IPS-18a (cell line): ENCODE data around the gene HOXD13.

Source experiments
- H3K27ac ChIP-seq: one replicate; pipeline ENCODE4 v1.5.1; 2013; ENCODE audit warnings: low read length
- H3K27me3 ChIP-seq: one replicate; pipeline ENCODE4 v1.6.1; 2013; ENCODE audit warnings: mild to moderate bottlenecking, low read length; ENCODE audit not compliant: control insufficient read depth, insufficient read depth
- H3K36me3 ChIP-seq: one replicate; pipeline ENCODE4 v1.6.1; 2013; ENCODE audit warnings: low read depth, low read length; ENCODE audit not compliant: control insufficient read depth
- H3K4me1 ChIP-seq: one replicate; pipeline ENCODE4 v1.6.1; 2013; ENCODE audit warnings: low read depth, low read length; ENCODE audit not compliant: control insufficient read depth
- H3K4me3 ChIP-seq: one replicate; pipeline ENCODE4 v1.5.1; 2013; ENCODE audit warnings: low read length
- H3K9ac ChIP-seq: one replicate; pipeline ENCODE4 v1.6.1; 2013; ENCODE audit warnings: mild to moderate bottlenecking, low read length, moderate library complexity
- H3K9me3 ChIP-seq: one replicate; pipeline ENCODE4 v1.6.1; 2013; ENCODE audit warnings: low read depth, low read length; ENCODE audit not compliant: control insufficient read depth

The HOXD13 gene

DNA sequence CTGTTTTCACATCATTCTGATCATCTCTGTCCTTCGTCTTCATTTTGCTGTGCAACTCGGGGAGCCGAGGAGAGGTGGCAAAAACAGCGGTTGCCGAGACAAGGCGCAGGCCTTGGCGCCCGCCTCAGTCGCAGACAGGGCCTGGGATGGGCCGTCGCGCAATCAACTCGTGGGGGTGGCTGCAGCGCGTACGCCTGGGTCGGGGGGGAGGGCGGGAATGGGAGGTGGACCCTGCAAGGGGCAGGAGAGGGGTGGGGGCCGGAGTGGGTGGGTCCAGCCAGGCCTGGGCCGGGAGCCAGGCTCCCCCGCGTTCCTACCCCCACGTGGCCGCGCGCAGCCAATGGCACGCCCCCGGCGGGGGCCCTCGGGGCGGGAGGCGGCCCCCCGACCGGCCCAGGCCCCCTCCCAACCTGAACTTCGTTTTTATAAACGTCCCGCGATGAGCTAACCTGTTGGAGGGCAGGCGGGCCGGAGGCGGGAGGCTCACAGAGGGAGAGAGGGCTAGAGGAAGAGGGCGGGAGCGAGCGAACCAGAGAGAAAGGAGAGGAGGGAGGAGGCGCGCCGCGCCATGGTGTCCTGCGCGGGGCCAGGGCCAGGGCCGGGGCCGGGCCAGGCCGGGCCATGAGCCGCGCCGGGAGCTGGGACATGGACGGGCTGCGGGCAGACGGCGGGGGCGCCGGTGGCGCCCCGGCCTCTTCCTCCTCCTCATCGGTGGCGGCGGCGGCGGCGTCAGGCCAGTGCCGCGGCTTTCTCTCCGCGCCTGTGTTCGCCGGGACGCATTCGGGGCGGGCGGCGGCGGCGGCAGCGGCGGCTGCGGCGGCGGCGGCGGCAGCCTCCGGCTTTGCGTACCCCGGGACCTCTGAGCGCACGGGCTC is at the start of gene HOXD13:
Gene HOXD13, plus strand, starts transcription at position 452 of the 875 bp plus-strand sequence. Its CDS starts 170 bp downstream, at position 622.
- H3K9me3 ChIP-seq: no peaks in the 10 kb centered on the region
- no peak within 1 kb of the TSS for H3K9ac ChIP-seq
- peaks cover 100% of the 10 kb centered on the region for H3K27me3 ChIP-seq
- peak within 1 kb of the TSS; percentile 31 for H3K4me3 ChIP-seq
- H3K27ac ChIP-seq: no peak within 1 kb of the TSS
- peaks cover 6% of the 10 kb centered on the region for H3K4me1 ChIP-seq
- no peaks in the 10 kb centered on the region for H3K36me3 ChIP-seq

DNA sequence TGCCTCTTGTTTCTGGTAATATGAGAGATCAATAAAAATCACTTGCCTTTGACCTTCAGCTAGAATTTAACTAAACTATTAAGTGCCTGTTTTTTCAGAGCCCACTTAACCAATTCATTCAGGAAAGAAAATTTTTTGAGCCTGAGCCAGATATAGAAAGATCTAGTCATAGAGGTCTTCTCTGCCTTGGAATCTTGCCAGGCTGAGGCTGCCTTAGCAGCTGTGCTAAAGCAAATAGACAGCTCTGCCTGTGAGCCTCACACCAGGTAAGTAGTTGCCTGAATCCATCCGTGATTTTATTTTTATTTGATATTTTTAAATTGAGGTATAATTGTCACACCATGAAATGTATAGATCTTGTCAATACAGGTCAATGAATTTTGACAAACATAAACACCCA is 36.1 kb upstream of the HOXD13 start:
- Histone ChIP-seq H3K36me3 (no peaks in the 10 kb centered on the region), H3K4me3 (no peak overlapping the region), H3K27me3 (peaks cover 15% of the 10 kb centered on the region), H3K27ac (no peak overlapping the region), H3K9ac (no peak overlapping the region), H3K4me1 (no peaks in the 10 kb centered on the region), H3K9me3 (no peaks in the 10 kb centered on the region)

DNA sequence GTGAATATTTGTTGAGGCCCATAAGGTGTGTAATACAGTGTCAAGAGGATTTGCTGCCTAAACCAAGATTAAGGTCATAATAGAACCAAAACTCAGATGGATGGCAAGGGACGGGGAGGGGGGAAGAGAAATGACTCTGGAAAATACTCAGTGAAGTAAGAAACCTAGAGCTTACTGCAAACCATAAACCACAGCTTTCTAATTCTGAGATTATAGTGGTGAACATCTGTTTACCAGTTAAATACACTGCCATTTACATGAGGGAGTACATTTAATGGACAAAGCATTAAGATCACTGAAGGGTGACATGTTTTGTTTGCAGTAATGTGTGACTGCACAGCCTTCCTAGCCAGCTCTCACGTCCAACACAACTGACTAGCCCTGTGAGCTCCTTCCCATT is 28.6 kb upstream of the HOXD13 start:
- Histone ChIP-seq H3K27me3 (peaks cover 83% of the 10 kb centered on the region), H3K36me3 (no peaks in the 10 kb centered on the region), H3K27ac (no peak overlapping the region), H3K9me3 (no peaks in the 10 kb centered on the region), H3K4me3 (no peak overlapping the region), H3K9ac (no peak overlapping the region), H3K4me1 (peaks cover 11% of the 10 kb centered on the region)

DNA sequence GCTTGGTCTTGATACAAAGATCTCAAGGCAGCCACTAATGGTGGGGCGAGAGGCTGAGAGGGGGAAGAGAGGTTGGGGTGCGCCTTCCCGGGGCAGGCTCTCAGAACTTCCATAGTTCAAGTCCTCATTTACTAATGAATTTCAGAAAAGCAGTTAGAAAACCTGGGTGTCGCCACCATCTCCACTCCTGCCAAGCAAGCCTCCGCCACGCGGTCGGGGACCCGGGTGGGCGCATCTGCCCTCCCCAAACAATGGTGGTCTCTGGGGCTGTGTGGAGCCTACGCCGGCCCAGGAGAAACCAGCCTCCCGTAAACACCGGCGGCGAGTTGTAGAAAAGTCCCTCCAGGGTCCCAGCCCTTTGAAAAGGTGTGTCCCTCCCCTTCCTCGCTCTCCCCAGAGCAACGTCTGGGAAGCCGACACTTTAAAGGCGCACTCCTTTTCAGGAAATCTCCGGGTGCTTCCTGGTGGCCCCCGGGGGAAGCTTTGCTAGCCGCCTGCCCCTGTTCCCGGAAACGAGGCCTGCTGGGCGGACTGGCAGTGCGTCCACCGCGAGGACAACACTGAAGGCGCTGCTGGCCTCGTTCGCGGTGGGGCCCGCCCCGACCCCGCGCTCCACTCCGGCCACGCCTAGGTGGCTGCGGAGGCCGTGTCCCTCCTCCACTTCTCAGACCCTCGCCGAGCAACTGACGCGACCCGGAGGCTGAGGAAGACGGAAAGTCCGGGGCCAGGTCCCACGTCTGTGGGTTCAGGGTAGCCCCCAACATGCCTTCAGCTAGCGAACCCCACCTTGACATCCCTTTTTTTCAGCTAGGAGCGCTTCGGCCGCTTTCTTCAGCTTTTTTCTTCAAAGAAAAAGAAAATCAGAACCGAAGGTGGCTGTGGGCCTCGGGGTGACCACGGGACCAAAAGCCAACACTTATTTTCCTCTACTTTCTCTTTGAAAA is 25.6 kb upstream of the HOXD13 start:
- Histone ChIP-seq H3K36me3 (no peaks in the 10 kb centered on the region), H3K9me3 (no peaks in the 10 kb centered on the region), H3K4me1 (peaks cover 11% of the 10 kb centered on the region), H3K9ac (no peak overlapping the region), H3K27ac (no peak overlapping the region), H3K4me3 (peak overlapping the region; percentile 43), H3K27me3 (peaks cover 100% of the 10 kb centered on the region)

DNA sequence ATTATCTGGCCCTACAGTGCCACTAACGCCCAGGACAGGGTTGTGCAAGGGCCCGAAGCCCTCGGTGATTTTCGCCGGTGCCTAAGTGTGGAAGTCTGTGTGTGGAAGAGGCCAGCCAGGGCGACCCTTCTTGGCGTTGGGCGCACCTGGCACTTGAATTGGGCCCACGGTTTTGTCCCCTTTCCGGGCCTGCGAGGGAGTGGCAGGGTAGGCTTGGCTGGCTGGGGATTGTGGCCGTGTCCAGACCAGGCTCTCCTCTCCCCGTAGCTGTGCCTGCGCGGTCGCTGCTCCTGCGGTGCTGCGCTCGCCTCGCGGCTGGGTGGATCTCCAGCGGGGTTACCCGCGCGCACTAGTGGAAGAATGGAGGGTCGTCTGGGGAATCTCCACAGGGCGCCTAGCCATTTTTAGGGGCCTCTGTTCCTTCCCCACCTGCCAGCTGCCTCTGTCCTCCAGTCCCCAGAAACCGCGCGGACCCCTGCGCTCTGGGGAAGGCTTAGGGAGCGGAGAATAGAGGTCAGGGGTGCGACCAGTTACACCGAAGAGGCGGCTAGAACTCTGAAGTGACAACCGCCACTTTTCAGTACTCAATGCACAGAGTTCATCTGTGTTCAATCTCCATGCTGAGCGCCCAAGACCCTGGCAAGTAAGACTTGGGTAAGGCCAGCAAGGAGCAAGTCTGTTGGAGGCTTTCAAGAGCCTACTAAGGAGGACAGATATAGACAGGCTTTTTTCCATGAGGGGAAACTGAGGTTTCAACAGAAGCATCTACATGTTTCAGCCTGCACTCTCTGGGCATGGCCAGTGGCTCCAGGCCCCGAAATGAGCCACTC is 24.7 kb upstream of the HOXD13 start:
- Histone ChIP-seq H3K4me3 (peak overlapping the region; percentile 43), H3K9me3 (no peaks in the 10 kb centered on the region), H3K27ac (no peak overlapping the region), H3K27me3 (peaks cover 100% of the 10 kb centered on the region), H3K36me3 (no peaks in the 10 kb centered on the region), H3K9ac (no peak overlapping the region), H3K4me1 (peaks cover 11% of the 10 kb centered on the region)

DNA sequence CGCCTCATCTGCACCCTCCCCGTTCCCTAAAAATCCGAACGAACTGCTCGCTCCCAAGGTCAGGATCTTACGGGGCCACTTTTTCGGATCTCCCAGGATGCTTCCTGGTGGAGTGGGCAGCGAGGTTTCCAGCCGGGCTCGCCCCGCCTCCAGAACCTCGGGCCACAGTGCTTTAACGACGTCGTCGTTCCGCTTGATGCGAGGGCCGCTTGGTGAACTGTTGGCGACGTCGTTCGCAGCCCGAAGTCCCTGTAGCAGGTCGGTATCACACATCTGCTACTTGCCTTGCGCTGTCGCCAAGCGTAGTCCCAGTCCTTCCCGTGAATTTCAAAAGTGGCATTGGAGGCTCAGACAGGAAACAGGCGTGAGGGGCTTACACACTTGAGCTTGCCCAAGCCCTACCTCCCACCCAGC is 24.1 kb upstream of the HOXD13 start:
- Histone ChIP-seq H3K36me3 (no peaks in the 10 kb centered on the region), H3K27me3 (peaks cover 100% of the 10 kb centered on the region), H3K27ac (no peak overlapping the region), H3K4me3 (no peak overlapping the region), H3K9me3 (no peaks in the 10 kb centered on the region), H3K4me1 (peaks cover 11% of the 10 kb centered on the region), H3K9ac (no peak overlapping the region)

DNA sequence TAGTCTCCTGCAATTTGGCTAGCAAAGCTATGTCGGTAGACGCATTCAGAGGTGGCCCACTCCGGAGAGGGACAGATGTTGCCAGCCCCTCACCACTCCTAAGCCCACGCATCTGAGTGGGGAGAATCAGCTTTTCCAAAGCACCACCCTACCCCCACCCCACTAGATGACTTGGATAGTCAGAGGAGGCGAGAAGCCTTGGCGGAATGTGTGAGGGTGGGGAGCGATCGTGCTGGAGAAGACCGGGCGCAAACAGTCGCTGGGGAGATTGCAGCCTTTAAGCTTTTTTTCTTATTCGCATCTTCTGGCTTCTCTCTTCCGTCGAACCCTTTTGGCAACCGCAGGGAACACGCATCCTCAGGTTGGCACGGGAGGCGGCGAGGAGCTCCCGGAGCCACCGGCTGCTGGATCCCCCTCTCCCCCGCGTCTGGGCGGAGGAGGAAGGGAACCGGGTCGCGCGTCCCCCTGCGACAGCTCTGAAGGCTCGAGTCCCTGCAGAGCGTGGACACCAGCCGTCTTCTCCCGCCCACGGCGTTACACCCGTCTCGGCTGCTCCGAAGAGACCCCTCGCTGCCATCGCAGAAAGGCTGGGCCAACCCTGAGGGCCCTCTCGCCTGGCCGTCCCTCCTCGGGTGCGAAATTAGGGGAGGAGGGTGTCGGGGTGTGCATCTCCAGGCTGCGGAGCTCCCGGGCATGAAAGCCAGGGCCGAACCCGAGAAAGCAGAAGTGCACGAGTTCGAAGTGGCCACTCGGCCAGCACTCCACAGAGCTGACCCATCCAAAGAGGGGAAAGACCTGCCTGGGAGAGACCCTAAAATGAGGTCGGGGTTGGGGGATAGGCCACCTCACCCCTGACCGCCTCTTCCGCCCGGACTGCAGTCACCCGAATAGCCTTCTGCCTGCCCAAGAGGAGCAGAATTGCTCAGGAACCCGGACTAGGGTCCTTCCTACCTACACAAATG is 20.9 kb upstream of the HOXD13 start:
- Histone ChIP-seq H3K36me3 (no peaks in the 10 kb centered on the region), H3K4me1 (peaks cover 9% of the 10 kb centered on the region), H3K4me3 (no peak overlapping the region), H3K27me3 (peaks cover 100% of the 10 kb centered on the region), H3K9ac (no peak overlapping the region), H3K9me3 (no peaks in the 10 kb centered on the region), H3K27ac (no peak overlapping the region)

DNA sequence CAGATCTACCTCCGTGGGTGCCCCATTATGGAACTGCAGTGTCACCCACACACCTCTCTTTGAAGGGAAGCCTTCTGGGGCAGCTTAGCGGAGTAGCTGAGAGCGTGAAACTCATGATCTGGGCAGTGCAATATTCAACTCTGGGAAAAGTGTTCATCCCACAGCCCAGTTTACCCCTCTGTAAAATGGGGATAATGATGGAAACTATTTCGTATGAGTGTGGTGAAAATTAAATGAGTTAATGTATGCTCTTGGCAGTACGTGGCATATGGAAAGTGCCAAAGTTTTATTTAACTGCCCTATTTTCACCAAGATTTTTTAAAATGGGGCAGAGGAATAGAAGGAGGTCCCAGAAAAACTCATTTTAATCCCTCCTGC is 20.2 kb upstream of the HOXD13 start:
- H3K9me3 ChIP-seq: no peaks in the 10 kb centered on the region
- H3K27ac ChIP-seq: no peak overlapping the region
- H3K9ac ChIP-seq: no peak overlapping the region
- H3K36me3 ChIP-seq: no peaks in the 10 kb centered on the region
- H3K4me1 ChIP-seq: peaks cover 8% of the 10 kb centered on the region
- peaks cover 100% of the 10 kb centered on the region for H3K27me3 ChIP-seq
- no peak overlapping the region for H3K4me3 ChIP-seq

DNA sequence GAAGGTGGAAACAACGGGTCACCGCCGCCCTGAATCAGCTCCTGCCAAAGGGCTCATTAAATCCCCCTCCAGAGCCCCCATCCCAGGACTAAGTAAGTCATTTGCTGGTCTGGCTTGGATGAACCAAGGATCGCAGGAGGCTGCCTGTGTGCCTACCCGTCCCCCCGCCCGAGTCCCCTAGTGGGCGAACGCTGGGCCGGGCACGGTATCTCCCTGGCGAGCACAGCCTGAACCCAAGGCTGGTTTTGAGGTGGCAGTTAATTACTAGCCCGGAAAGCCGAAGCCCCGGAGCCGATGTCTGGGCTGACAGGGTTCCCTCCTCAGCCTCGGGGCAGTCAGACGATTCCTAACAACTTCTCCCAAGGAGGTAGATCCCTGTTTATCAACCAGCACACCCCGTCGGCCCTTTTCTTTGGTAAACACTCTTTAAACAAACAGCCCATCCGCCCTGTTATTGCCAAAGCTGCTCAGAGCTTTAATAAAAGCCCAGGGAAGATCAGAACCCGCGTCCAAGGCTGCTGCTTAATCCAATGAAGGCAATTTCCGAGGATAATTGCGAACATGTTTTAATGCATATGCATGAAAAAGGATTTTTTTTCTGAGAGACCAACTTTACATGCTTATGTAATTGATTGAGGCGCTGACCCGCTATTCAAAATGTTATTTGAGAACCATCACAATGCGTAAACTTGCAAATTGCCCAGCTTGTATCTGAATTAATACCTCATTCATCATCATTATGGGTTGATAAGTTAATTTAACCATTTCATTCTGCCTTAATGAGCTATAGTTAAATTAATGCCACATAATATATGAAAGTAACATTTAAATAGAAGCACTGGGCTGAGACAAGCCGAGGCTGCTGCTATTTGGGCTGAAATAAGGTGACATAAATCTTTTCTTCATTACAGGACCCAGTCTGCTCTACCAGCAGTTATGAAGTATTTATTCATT is 19.3 kb upstream of the HOXD13 start:
- no peak overlapping the region for H3K4me3 ChIP-seq
- H3K27me3 ChIP-seq: peaks cover 100% of the 10 kb centered on the region

More for the DNA sequence above, 19.3 kb upstream of the HOXD13 start:
- H3K9ac ChIP-seq: no peak overlapping the region
- peaks cover under 1% of the 10 kb centered on the region for H3K4me1 ChIP-seq
- no peaks in the 10 kb centered on the region for H3K9me3 ChIP-seq
- H3K36me3 ChIP-seq: no peaks in the 10 kb centered on the region
- H3K27ac ChIP-seq: no peak overlapping the region
